IPS-18c (cell line): ENCODE measurements around the gene PSMA7.

Experiments used
- H3K4me3 ChIP-seq: 2 replicates; pipeline ENCODE4 v1.7.0; 2013; ENCODE audit warnings: low read depth, mild to moderate bottlenecking, low read length, moderate library complexity; ENCODE audit not compliant: insufficient read depth
- H3K9me3 ChIP-seq: one replicate; pipeline ENCODE4 v1.6.1; 2013; ENCODE audit warnings: mild to moderate bottlenecking, low read length, moderate library complexity; ENCODE audit not compliant: control insufficient read depth, insufficient read depth

PSMA7 gene

DNA sequence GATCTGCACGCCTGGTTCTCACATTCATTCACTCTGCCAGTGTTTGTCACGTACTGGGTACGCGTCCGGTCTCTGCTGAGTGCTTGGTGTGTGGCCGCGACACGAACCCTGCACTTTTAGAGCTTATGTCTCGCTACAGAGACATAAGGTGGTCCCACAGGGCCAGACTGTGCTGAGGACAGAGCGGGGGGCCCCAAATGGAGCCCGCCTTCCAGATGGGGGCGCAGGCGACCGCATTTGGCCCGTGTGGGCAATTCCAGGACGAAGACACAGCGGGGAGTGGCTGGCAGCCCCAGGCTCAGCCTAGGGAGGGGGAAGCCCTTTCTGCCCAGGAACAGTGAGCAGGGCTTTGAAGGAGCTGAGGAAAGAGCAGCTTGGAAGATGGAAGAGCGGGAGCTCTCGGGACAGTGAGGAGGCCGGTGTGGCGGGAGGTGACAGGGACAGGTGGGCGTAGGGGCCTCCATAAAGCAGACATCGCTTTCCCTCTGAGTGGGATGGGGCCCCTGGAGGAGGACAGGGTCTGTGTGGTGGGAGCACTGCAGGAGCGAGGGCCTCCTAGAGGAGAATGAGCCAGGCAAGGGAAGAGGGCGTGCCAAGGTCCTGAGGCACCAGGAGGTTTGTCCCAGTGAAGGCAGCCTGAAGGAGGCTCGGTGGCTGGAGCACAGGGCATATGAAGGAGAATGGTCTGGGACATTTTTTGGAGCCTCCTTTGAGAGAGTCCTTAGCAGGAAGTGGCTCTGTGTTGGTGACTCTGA, 31.9 kb upstream of the PSMA7 start:
- no peak overlapping the region for H3K4me3 ChIP-seq
- no peaks in the 10 kb centered on the region for H3K9me3 ChIP-seq

DNA sequence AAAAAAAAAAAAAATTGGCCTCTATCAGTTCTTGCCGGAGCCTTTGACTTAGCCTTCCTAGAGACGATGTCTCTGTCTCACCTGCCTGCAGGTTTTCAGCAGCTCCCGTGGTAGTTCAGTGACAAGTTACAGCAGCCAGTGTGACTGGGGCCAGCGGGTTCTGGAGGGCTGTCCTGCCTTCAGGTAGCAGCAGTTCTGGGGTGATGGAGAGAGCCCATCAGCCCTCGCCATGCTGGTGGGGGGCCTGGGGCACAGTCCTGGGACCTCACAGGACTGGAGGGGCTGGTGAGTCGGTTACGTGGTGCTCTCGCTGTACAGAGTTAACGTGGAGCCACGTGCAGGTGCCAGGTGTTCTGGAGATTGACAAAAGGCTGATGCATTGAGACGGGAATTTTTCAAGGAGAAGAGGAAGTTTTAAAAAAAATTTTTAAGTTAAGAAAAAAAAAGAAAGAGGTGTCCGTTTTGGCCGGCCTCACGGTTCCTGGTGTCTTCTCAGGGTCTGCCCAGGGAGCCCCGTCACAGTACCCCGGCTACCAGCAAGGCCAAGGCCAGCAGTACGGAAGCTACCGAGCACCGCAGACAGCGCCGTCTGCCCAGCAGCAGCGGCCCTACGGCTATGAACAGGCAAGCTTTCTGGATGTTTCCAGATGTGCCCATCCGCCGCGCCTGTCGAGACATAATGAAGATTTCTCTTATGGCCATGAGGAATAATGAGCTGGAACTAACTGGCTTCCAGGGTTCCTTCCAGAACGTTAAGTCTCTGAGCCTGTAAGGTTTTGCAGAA, 31.0 kb upstream of the PSMA7 start:
- Histone ChIP-seq H3K4me3 (no peak overlapping the region), H3K9me3 (no peaks in the 10 kb centered on the region)

DNA sequence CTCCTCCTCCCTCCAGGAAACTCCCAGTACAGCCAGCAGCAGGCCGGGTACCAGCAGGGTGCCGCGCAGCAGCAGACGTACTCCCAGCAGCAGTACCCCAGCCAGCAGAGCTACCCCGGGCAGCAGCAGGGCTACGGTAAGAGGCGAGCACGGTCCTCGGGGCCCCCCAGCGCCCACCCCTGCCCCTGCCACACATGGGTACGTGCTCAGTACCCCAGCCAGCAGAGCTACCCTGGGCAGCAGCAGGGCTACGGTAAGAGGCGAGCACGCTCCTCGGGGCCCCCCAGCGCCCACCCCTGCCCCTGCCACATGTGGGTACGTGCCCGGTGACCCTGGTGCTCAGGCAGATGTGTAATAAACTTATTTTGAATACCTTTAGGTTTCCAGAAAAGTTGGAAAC, 29.5 kb upstream of the PSMA7 start:
- Histone ChIP-seq H3K9me3 (no peaks in the 10 kb centered on the region), H3K4me3 (no peak overlapping the region)

DNA sequence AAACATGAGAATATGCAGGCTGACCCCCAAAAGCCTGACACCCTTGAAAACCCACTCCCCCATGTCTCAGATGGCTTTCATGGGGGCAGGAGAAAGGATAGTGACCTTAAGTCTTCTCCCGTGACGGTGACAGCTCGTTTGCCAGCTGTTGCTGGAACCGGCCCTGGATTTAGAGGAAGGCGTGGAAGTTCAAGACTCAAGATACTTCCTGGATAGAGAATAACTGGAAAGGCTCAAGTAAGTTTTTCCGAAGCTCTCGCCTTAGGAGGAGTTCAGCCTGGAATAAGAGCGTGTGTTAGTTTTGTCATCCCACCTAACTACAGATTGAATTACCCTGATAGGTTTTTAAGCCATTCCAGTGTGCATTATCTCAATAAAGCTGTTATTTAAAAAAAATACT, 28.1 kb upstream of the PSMA7 start:
- no peaks in the 10 kb centered on the region for H3K9me3 ChIP-seq
- H3K4me3 ChIP-seq, result no peak overlapping the region

DNA sequence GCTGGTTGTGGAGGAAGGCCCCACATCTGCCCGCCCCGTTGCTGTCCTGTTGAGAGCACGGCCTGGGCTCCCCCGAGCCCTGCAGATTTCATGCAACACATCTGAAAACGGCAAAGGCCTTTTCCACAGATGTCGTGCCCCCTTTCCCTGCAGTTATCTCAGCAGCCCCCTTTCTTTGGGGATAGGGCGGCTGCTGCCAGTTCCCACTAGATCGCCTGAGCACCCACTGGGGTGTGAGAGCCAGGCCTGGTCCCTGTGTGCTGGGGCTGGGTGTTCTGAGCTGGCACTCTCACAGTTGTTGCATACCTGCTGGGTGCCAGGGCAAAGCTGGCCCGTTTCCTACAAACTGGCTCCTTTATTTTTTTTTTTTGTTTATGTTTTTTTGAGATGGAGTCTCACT, 27.3 kb upstream of the PSMA7 start:
- Histone ChIP-seq H3K9me3 (no peaks in the 10 kb centered on the region), H3K4me3 (no peak overlapping the region)

DNA sequence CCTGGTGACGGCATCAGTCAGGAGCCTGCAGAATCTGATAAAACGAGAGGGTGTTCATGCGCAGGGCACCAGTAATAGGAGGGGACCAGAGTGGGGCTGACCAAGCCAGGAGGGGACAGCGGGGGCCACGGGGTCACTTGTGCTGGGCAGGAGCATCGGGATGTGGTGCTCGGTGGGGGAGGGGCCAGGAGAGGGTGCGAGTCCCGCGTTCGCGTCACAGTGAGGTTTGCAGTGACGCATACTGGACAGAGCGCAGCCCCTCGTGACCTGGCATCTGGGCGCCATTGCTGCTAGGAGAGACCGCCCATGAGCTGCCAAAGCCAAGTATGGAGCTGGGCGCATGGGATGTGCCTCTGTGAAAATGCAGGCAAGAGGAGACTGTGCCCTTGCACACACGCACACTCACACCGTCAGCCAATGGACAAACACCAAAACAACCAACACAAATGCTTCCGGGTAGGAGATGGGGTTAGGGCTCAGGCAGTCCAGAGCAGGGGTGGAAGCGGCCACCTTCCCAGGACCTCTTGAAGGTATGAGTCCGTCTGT, 25.8 kb upstream of the PSMA7 start:
- Histone ChIP-seq H3K4me3 (no peak overlapping the region), H3K9me3 (no peaks in the 10 kb centered on the region)

DNA sequence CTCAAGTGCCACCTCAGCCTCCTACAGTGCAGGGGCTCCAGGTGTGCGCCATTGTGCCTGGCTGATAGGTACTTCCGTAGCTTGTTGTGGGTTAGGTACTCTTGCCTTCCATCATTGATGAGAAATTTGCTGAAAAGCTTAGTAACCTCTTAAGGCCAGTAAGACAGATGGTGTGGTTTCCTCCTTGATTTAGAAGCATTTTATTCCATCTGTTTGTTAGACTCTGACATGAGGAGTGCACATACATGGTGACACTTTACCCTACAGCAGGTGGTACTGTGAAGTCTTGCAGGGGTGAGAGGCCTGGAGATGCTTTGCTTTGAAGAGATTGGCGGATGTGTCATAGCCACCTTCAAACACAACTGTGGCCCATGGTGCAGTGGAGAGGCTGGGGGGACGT, 24.9 kb upstream of the PSMA7 start:
- Histone ChIP-seq H3K4me3 (no peak overlapping the region), H3K9me3 (no peaks in the 10 kb centered on the region)

DNA sequence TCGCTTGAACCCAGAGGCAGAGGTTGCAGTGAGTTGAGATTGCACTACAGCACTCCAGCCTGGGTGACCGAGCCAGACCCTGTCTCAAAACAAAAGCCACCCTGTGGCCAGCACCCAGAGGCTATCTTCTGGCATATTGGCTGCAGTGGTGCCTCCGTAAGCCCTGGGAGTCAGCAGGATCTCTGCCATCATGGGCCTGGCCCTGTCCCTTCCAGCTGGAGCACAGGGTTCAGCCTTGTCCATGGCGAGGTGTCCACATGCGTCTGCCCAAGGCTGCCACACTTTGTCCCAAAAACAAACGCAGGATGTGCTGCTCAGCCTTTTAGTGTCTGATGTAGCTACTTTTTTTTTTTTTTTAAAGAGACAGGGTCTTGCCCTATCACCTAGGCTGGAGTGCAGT, 24.3 kb upstream of the PSMA7 start:
- H3K4me3 ChIP-seq, result no peak overlapping the region

DNA sequence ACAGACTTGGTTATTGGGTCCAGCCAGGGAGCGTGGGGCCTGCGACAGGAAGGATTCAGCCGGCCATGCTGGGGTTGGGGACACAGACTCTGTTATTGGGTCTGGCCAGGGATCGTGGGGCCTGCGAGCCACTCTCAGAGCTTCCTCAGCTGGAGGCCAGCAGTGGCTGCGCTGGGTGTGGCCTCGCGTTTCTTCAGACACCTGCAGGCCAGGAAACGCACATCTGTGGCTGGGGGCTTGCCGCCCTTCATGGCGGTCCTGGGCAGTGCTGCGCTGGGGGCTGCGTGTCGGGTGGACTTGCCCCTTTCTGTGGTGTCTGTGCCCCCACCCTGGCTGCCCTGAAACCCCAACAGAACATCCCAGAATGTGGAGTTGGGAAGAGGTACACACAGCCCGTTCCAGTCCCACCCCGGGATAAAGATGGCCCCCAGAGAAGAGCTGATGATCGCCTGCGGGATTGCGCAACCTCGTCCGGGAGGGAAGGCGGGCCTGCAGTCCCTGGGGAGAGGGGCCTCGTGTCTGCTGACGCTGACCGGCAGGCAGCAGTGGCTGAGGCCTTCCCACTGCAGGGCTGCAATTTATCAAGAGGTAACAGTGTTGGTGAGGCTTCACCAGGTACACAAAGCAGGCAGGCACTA, 22.7 kb upstream of the PSMA7 start:
- Histone ChIP-seq H3K4me3 (no peak overlapping the region), H3K9me3 (no peaks in the 10 kb centered on the region)

More for the DNA sequence above, 24.3 kb upstream of the PSMA7 start:
- H3K9me3 ChIP-seq, result no peaks in the 10 kb centered on the region

DNA sequence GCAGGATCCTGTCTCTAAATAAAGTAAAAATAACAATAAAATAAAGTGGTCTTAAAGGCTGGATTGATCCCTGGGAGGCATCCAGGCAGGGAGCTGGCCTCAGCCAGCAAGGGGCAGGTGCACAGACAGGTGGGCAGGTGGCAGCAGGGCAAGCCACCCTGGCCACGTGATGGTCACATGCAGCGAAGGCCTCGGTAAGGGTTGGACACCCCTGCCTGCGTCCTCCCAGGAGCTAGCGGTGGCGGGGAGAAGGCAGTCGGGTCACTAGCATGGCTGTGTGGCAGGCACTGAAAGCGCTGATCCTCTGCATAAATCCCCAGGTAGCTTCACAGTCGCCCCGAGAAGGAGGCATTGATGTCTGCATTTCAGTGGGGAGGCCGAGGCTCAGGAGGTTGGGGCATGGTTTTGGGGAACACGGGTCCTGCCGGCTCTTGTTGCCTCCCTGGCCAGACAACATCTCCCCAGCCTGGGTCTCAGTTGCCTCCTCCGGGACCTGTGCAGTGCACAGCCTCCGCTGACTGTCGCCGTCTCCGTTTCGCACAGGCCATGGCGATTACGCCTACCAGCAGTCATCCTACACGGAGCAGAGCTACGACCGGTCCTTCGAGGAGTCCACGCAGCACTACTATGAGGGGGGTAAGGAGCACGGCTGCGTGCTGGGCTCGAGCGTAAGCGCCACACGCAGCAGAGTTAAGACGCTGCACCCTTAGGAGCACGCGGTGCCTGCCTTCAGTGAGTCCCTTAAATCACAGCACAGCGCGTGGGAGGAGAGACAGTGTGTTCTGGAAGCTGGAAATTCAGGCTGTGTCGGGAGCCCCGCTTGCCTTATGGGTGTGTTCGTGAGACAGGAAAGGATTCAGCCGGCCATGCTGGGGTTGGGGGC, 21.9 kb upstream of the PSMA7 start:
- no peak overlapping the region for H3K4me3 ChIP-seq

DNA sequence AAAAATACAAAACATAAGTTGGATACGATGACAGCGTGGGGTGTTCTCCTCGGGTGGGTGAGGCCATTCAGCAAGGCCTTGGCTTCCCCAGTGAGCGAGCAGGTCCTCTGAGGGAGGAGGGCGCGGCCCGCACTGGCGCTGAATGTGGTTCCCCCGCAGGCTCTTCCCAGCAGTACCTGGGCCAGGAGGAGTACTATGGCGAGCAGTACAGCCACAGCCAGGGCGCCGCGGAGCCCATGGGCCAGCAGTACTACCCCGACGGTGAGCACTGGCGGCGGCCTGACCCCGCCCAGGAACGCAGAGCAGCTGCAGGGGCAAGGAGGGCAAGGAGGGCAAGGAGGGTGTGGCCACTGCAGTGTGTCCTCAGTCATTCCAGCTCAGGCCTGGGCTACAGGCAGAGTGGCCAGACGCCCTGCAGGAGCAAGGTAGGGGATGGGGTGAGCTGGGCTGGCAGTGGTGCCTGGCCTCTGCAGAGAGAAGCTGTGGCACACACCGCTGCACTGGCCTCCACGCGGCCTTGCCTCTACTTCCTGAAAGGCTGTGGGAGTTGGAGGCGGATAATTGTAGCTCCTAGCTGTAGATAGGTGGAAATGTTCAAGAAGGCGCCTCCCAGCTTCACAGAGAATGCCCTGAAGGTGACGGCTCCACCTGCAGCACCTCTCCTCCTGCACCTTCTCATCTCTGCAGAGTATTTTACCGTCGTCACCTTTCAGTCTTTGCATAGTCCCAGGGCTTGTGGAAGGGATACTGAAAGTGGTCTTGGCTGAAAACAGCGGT, 21.0 kb upstream of the PSMA7 start:
- Histone ChIP-seq H3K4me3 (no peak overlapping the region), H3K9me3 (no peaks in the 10 kb centered on the region)

More for the DNA sequence above, 21.9 kb upstream of the PSMA7 start:
- H3K9me3 ChIP-seq, result no peaks in the 10 kb centered on the region

DNA sequence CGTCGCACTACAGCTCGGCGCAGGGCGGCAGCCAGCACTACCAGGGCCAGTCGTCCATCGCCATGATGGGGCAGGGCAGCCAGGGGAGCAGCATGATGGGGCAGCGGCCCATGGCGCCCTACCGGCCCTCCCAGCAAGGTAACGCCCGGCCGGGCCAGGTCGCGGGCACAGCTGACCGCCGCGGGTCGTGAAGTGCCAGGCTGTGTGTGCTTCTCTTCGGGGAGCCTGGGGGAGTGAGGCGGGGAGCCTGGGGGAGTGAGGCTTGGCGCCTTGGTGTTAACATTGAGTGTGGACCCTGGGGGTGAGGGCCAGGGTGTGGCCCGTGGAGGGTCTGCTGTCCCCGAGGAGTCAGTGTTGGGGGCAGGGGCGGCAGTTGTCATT, 20.3 kb upstream of the PSMA7 start:
- H3K4me3 ChIP-seq, result no peak overlapping the region

DNA sequence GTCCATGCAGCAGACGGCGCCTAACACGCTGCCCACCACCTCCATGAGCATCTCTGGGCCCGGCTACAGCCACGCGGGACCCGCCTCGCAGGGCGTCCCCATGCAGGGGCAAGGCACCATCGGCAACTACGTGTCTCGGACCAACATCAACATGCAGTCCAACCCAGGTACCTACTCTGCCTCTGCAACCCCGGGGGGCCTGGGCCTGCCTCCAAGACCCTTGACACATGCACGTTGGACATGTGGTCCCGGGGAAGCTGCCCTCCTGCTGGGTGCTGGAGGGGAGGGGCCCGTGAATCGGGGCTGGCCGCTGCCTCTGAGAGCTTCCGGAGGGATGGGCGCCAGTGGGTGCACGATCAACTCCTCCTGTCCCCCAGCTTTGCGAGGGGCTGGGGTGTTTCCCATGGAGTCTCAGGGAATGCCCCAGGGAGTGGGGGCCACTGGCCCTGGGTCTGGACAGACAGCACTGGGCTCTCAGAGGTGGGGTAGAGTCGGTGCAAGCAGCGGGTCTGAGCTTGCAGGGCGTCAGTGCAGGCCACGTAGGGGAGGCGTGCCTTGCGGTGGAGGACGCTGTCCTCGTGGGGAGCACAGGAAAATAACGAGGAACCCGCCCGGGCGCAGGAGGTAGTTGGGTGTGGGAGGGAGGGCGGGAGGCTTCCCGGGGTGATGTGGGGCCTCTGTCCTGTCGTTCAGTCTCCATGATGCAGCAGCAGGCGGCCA, 19.7 kb upstream of the PSMA7 start:
- H3K9me3 ChIP-seq, result no peaks in the 10 kb centered on the region
- H3K4me3 ChIP-seq, result no peak overlapping the region

More for the DNA sequence above, 20.3 kb upstream of the PSMA7 start:
- H3K9me3 ChIP-seq, result no peaks in the 10 kb centered on the region

DNA sequence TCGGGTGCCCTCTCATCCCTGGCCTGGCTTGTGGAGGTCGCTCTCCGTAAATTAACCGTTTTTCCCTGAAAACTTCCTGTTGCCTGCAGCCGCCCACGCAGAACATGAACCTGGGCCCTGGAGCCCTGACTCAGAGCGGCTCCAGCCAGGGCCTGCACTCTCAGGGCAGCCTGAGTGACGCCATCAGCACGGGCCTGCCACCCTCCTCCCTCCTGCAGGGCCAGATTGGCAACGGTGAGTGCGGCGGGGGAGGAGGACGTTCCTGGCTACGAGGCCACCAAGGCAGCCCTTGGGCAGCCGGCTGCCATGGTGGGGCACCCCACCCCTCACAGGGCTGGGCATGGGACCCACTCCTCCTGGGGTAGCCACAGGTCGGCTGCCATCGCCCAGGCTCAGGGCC, 18.2 kb upstream of the PSMA7 start:
- no peaks in the 10 kb centered on the region for H3K9me3 ChIP-seq
- H3K4me3 ChIP-seq, result no peak overlapping the region

DNA sequence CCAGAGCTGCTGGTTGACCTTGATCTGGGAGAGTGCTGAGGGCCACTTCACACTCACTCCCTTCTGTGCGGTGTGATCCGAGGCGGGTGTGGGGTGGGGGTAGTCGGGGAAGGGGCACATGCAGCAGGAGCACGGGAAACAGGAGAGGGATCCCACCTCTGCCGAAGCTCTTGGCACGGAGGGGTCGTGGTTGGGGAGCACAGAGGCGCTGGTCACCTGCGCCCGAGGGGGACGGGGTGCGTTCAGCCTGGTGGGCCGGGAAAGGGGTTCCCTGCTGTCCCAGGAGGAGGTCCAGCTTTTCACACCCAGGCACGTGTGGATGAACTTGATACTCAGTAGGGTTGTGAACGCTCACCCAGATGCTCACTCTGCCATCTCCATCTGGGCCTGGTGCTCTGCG, 17.7 kb upstream of the PSMA7 start:
- no peaks in the 10 kb centered on the region for H3K9me3 ChIP-seq
- no peak overlapping the region for H3K4me3 ChIP-seq

DNA sequence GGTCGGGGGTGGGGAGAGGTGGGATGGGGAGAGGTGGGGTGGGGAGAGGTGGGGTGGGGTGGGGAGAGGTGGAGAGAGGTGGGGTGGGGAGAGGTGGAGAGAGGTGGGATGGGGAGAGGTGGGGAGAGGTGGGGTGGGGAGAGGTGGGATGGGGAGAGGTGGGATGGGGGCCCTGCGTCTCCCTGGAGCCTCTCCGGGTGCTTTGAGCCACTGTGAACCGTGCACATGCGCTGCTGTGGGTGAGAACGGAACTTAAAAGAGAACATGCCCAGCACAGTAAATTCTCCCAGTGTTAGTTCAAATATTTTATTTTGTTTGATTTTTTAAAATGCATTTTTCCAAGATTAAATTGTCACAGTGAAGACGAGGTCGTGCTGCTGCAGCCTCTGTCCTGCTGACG, 17.1 kb upstream of the PSMA7 start:
- H3K9me3 ChIP-seq, result no peaks in the 10 kb centered on the region
- no peak overlapping the region for H3K4me3 ChIP-seq
